ENCODE measurements around the gene MDN1.

Gene MDN1

GRCh38 chr6:89597988-89598387 is 221.6 kb downstream of the MDN1 start:
- peak; percentile 42 for DNase-seq (ENCODE audit: low spot score)

- DNase-seq (ENCODE audit: low spot score): no peak
Measured at GRCh38 chr6:89597372-89597771, 222.2 kb downstream of the MDN1 start.

GRCh38 chr6:89596484-89596883 is 223.1 kb downstream of the MDN1 start:
- DNase-seq (ENCODE audit: low spot score): no peak

GRCh38 chr6:89596056-89596455 is 223.5 kb downstream of the MDN1 start:
- no peak for DNase-seq (ENCODE audit: low spot score)
